GM12892 (cell line): ENCODE results near the gene RCCD1.

Experiments
- POLR2A ChIP-seq: IDR thresholded peaks from 2 replicates; pipeline ENCODE4 v1.6.1; 2011; ENCODE audit warnings: low read depth, low read length, control low read depth
- POLR2AphosphoS5 ChIP-seq: IDR thresholded peaks from 2 replicates; pipeline ENCODE4 v1.6.1; 2011; ENCODE audit warnings: low read depth, low read length, control low read depth

DNA sequence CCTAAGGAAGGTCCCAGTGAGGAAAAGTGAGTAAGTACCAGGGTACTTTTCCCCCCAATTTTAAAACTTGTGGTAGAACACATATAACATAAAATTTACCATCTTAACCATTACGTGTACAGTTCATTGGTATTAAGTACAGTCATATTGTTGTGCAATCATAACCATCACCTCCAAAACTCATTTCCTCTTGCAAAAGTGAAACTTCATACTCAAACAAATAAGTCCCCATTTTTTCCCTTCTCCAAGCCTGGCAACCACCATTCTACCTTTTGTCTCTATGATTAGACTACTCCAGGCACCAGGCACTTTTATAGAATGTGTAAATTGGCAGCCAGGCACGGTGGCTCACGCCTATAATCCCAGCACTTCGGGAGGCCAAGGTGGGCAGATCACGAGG lies 27.5 kb downstream of the RCCD1 start:
- no peak for TF ChIP-seq POLR2A
- no peak for TF ChIP-seq POLR2AphosphoS5
